Ovary (tissue), 9 donors: ENCODE measurements around the gene NUP133. TPM values are rescaled to one million over a fixed set of nuclear protein-coding genes. Genes with fewer than 3 reads are reported as not detected.

ENCODE experiments used
- DNase-seq, 5 donors: peaks; one replicate each; pipeline ENCODE4 v3.0.0-alpha.2; 2019 to 2020
- H3K27ac ChIP-seq, 2 donors: fragments of 200-600 bp; one replicate each; pipeline versions ENCODE4 v1.5.1 to v1.8.0; 2019 to 2022
- H3K27me3 ChIP-seq: fragments of 200-600 bp; one replicate; pipeline ENCODE4 v1.8.0; 2022
- H3K36me3 ChIP-seq: fragments of 200-600 bp; sonication (generic); one replicate; pipeline ENCODE4 v1.5.1; 2019
- H3K4me1 ChIP-seq: one replicate; pipeline ENCODE4 v1.8.1; 2013; ENCODE audit warnings: mild to moderate bottlenecking, moderate library complexity; ENCODE audit not compliant: insufficient read depth
- H3K4me3 ChIP-seq: fragments of 200-600 bp; sonication (generic); one replicate; pipeline ENCODE4 v1.5.1; 2017
- H3K9me3 ChIP-seq, 2 donors: fragments of 200-600 bp in 1 of 2; sonication (generic) in 1 of 2; one replicate each; pipeline versions ENCODE4 v1.5.1 to v1.8.1; 2013 to 2019; ENCODE audit warnings: mild to moderate bottlenecking in 1 of 2, moderate library complexity in 1 of 2
- CTCF ChIP-seq, 3 donors: fragments of 450-650 bp in 2 of 3; fragments of 200-600 bp in 1 of 3; IDR thresholded peaks; one replicate each; pipeline versions ENCODE4 v1.5.1 to v1.8.0; 2016 to 2022; ENCODE audit warnings: antibody characterized with exemption in 3 of 3, mild to moderate bottlenecking in 1 of 3
- EP300 ChIP-seq: sonication (generic); formaldehyde crosslinking; IDR thresholded peaks from one replicate; pipeline ENCODE4 v1.6.1; 2017; ENCODE audit warnings: antibody characterized with exemption
- POLR2A ChIP-seq: fragments of 450-650 bp; IDR thresholded peaks from one replicate; pipeline ENCODE4 v1.6.1; 2017; ENCODE audit warnings: antibody characterized with exemption, mild to moderate bottlenecking, moderate library complexity
- WGBS, 3 donors: extraction: QIAGEN DNeasy Blood & Tissue Kit in 1 of 3; methylation state at CpG; one replicate each; pipeline versions ENCODE4 v1.1.5 to v1.1.7; 2013 to 2017; 5-methylcytosine and 5-hydroxymethylcytosine counted together
- intact Hi-C, 4 donors: fragments of 100-400 bp; cut with DNase I; formaldehyde crosslinking; loops; one replicate each; pipeline versions ENCODE4 v1.11.0 to v1.15.1; 2022 to 2023
- polyA plus RNA-seq, 2 donors: library from polyadenylated mRNA; stranded (reverse); fragments of 200-250 nt in 1 of 2; fragments of 350-450 nt in 1 of 2; fragmentation: Illumina TruSeq in 1 of 2; extraction: RNeasy Lipid Tissue Mini Kit (QIAGEN cat#74804) in 1 of 2; gene quantifications; one replicate each; pipeline ENCODE4 v1.2.3, GENCODE V29; 2013 to 2014
- total RNA-seq, 7 donors: library from RNA; depleted of rRNA in 2 of 7; stranded (reverse); fragments of >200 nt in 2 of 7; fragmentation: NEBNext Ultra II Directional in 3 of 7; extraction: Animal tissue kit (Norgen Biotek cat#: 25700) in 3 of 7; gene quantifications; one replicate each; pipeline versions ENCODE4 v1.1.0 to v1.2.4, GENCODE V29; 2016 to 2023
- donor health status: DM: no; HTN: no; CAD: no; lungs with moderate emphysema.
- donor health status: DM: no; HTN: no; CAD: no.
- donor health status: Bipolar disorder and iron deficiency.
- donor health status: DM: yes; HTN: yes; CAD: no.
- donor health status: DM: no; HTN: no; CAD: no.
- donor health status: DM: yes; HTN: yes; CAD: no.

The NUP133 gene
- total and polyA plus RNA-seq, 9 donors, result 15.3 to 49.2 (median 40.6) TPM

- Histone ChIP-seq H3K9me3 (no peaks in the 10 kb centered on the region), H3K36me3 (no peaks in the 10 kb centered on the region), H3K4me3 (no peak overlapping the region), H3K27ac (no peak overlapping the region), H3K27me3 (no peaks in the 10 kb centered on the region), H3K4me1 (no peaks in the 10 kb centered on the region)
- no peak for DNase-seq
- no peak for TF ChIP-seq CTCF (IDR thresholded peaks at IDR 0.05)
- no peak for TF ChIP-seq EP300
- TF ChIP-seq POLR2A, result no peak
- intact Hi-C loops, result no loop called here
- 32 to 52% (median 33%) methylated on average over 5 of the region's 5 CpGs for whole genome bisulfite sequencing, 3 donors
Measured at GRCh38 chr1:229440851-229441537, 67.1 kb downstream of the NUP133 start.

DNA sequence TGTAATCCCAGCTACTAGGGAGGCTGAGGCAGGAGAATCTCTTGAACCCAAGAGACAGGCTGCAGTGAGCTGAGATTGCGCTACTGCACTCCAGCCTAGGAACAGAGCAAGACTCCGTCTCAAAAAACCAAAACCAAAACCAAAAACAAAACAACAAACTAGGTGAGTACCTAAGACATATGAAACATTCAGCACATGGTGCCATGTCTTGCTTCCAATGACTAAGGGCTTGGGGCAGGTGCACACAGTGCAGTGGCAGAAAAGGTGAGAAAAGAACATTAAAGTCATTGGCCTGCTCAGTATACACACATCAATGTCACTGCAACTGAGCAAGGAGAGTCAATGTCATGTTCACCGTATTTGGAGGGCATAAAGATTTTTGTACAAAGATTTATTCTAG, 70.1 kb downstream of the NUP133 start:
- H3K36me3 ChIP-seq, result no peaks in the 10 kb centered on the region
- no peak overlapping the region for H3K4me3 ChIP-seq
- H3K27me3 ChIP-seq, result peaks cover 8% of the 10 kb centered on the region
- 92 to 98% (median 96%) methylated on average over 3 of the region's 3 CpGs for WGBS, 3 donors
- peaks cover 2% of the 10 kb centered on the region for H3K4me1 ChIP-seq
- no peak overlapping the region for H3K27ac ChIP-seq
- DNase-seq, result no peak
- intact Hi-C loops, result no loop called here
- H3K9me3 ChIP-seq, result no peaks in the 10 kb centered on the region
- TF ChIP-seq POLR2A (no peak), CTCF (IDR thresholded peaks at IDR 0.05) (no peak), EP300 (no peak)

GRCh38 chr1:229437443-229437842, 70.7 kb downstream of the NUP133 start:
- Histone ChIP-seq H3K9me3 (no peaks in the 10 kb centered on the region), H3K4me1 (peaks cover 2% of the 10 kb centered on the region), H3K27ac (no peak overlapping the region), H3K4me3 (no peak overlapping the region), H3K27me3 (peaks cover 11% of the 10 kb centered on the region), H3K36me3 (no peaks in the 10 kb centered on the region)
- 91 to 96% (median 96%) methylated on average over 2 of the region's 2 CpGs for WGBS, 3 donors
- no peak for DNase-seq
- TF ChIP-seq POLR2A (no peak), CTCF (IDR thresholded peaks at IDR 0.05) (no peak), EP300 (no peak)
- intact Hi-C loops, result no loop called here

DNA sequence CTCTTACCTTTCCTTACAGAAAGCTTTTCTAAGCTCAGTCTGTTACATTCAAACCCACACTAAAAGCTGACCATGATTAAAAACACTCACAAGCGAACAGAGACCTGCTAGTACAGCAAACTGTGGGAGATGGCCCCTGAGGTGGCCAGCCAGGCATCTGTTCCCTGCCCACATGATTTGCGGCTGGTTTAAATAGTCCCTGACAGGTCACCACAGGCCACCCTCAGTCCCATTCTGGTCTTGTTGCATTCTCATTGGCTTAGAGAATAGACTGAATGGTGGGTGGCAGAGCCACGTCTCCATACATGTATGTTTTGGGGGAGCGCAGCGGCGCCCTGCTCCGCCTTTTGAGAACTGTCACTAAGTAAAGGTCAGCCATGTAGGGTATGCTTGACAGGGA, 71.9 kb downstream of the NUP133 start:
- H3K36me3 ChIP-seq, result no peaks in the 10 kb centered on the region
- no peak overlapping the region for H3K27ac ChIP-seq
- H3K4me1 ChIP-seq, result peaks cover 12% of the 10 kb centered on the region
- no peak for TF ChIP-seq CTCF (IDR thresholded peaks at IDR 0.05)
- TF ChIP-seq POLR2A, result no peak
- no peak overlapping the region for H3K4me3 ChIP-seq
- intact Hi-C loops, result no loop called here
- H3K9me3 ChIP-seq, result no peaks in the 10 kb centered on the region
- peaks cover 11% of the 10 kb centered on the region for H3K27me3 ChIP-seq
- no peak for DNase-seq
- 63 to 72% (median 67%) methylated on average over 7 of the region's 7 CpGs for WGBS, 3 donors
